OCI-LY3 (cell line): ENCODE measurements around the gene MED22.

Experiments used
- CTCF ChIP-seq: fragments of 200-600, 300-600 bp; sonication (generic); IDR thresholded peaks from 2 replicates; pipeline ENCODE4 v1.5.1; 2014; ENCODE audit warnings: antibody characterized with exemption, low read length, low read depth
- EZH2phosphoT487 ChIP-seq: fragments of 200-600 bp; shearing (Covaris generic); IDR thresholded peaks from 2 replicates; pipeline ENCODE4 v1.6.1; 2018; ENCODE audit warnings: antibody characterized with exemption, mixed run types, low read depth

- no peak for TF ChIP-seq CTCF
- TF ChIP-seq EZH2phosphoT487, result no peak
These were observed 8.3 kb downstream of the MED22 start for GRCh38 chr9:133339641-133340040.
